GM13977 (cell line): ENCODE data around the gene ARID1B.

Source experiments
- DNase-seq: peaks from one replicate; pipeline ENCODE4 v3.0.0; 2012; ENCODE audit warnings: low spot score
- in situ Hi-C: fragments of 300-500 bp; cut with MboI; formaldehyde crosslinking; loops from one replicate; pipeline ENCODE4 v1.12.0; 2022; ENCODE audit warnings: low sequenced_read_pairs, low pct_unique_long_range_greater_than_20kb, mixed read lengths, inconsistent platforms; ENCODE audit not compliant: unreplicated experiment
- TF ChIP-seq, protein P1 (sequence below): IDR thresholded peaks from 2 replicates; pipeline ENCODE4 v1.5.1; 2012; ENCODE audit warnings: mild to moderate bottlenecking, control low read depth; ENCODE audit not compliant: insufficient read depth; ENCODE audit errors: extremely low read depth, missing control alignments

ARID1B gene

DNA sequence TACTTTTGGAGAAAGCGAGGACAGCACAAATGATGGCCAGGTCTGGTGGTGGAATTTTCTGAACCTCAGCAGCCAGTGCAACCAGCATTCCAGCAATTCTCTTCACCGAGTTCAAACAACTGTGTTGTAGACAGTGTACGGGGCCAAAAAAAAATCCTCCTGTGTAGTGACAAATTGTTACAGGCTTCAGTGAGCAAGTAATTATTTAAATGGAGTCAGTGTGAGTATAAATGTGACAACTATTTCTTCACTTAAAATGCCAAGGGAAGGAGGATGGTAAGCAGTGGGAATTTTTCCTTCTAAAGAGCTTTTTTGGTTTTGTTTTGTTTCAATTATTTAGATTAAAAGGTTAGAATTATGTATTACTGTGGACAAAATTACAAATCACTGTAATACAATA is 392.0 kb downstream of the ARID1B start:
- DNase-seq = no peak
- TF ChIP-seq, protein P1, sequence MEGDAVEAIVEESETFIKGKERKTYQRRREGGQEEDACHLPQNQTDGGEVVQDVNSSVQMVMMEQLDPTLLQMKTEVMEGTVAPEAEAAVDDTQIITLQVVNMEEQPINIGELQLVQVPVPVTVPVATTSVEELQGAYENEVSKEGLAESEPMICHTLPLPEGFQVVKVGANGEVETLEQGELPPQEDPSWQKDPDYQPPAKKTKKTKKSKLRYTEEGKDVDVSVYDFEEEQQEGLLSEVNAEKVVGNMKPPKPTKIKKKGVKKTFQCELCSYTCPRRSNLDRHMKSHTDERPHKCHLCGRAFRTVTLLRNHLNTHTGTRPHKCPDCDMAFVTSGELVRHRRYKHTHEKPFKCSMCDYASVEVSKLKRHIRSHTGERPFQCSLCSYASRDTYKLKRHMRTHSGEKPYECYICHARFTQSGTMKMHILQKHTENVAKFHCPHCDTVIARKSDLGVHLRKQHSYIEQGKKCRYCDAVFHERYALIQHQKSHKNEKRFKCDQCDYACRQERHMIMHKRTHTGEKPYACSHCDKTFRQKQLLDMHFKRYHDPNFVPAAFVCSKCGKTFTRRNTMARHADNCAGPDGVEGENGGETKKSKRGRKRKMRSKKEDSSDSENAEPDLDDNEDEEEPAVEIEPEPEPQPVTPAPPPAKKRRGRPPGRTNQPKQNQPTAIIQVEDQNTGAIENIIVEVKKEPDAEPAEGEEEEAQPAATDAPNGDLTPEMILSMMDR = no peak
- in situ Hi-C loops = no loop called here

DNA sequence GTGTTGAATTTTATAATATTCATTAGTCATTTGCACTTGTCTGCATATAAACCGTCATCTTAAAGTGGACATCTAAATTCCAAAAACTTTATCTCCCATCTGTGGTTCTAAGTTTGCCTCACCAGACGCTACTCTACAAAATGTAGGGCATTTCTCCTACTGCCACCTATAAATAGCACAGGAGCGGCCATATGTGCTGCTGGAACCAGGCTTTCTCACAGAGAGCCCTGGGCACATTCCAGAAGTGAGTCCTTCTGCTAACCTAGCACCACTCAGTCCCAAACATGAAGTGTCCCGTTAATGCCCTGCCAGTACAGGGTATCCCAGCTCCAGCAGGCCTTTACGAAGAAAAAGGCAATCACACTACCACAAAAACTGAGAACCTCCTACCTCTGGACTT is 392.5 kb downstream of the ARID1B start:
- in situ Hi-C loops = no loop called here
- no peak for DNase-seq
- TF ChIP-seq, protein P1 = no peak

DNA sequence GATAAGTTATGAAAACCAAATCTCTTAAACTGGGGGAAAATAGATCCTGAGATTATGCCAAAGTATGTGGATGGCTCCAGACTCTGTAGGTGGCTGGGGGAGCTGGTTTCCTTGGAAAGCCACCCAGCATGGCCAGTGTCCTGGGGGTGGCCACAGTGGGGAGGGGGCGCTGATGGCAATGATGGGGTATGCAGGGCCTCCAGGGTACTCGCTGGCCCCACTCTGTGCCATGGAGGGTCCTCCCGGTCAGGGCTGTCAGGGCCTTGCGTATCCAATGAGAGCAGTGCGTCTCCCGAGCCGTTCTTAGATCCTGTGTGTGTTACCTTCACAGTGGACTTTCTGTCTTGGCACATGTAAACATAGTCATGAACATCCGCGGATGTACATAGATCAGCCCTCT is 393.4 kb downstream of the ARID1B start:
- in situ Hi-C loops = no loop called here
- TF ChIP-seq, protein P1 = no peak
- no peak for DNase-seq

DNA sequence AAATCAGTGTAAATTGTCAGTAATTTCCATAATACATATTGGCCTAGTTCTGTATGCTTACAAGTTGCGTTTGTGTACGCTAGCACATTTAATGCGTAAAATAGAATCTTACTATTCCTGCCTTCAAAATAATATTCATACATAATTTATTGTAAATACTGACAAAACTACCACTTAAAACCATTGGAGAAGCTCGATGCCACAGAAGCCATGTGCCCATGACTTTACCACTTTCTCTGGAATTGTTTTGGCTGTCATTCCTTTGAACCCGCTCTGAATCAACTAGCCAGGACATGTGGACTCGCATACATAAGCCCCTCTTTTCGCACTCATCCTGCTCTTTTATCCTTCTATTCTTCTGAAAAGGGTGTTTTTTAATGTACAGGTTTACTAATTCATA is 394.6 kb downstream of the ARID1B start:
- DNase-seq = no peak
- TF ChIP-seq, protein P1 = no peak
- in situ Hi-C loops = no loop called here

DNA sequence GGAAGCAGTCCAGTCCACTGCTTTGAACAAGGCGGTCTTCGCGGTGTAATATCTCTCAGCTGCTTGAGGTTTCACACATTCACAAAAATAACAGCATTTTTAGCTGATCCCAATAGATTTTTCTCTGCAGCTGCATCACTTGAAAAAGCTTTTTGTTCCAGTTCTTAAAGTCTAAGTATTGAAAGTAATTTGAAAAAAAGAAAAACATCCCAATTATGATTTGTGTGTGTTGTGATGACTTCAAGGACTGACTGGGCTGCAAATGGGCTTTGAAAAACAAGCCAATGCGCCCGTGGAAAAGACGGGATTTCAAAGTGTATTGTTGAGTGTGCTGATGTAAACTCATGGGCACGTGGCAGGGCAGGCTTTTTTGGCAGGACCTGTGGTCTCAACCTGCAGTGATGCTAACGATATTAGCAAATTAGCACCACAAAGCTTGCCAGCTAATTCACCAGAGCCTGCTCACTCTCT is 395.1 kb downstream of the ARID1B start:
- TF ChIP-seq, protein P1 = no peak
- DNase-seq = no peak
- in situ Hi-C loops = no loop called here

DNA sequence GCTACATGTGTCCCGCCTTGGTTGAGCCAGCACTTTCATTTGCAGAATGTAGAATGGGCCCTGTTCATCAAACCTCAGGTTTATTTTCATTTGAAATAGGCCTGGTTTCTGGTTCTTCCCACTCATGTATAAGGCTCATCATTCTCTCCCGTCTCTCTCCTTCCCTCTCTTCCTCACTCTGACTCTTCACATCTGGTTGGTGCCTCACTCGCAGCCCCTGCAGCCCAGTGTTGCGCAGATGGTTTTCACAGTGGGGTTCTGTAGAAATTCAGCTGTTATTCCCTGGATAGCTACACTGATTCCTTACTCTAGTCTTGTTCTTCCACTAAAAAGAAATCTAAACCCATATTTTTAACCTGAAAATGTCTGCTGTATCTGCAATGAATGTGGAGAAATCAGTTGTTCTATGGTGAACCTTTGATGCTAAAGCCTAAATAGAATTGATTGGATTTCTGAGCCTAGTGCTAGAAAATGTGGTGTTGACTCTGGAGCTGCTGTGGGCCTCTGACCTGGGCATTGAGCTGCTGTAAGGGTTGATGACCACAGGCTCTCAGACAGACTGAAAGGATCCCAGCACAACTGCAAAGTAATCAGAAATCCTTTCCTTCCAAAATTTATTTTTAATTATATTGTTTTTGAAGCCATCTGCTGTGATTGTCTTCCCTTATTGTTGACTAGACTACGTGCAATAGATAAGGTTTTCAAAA is 395.8 kb downstream of the ARID1B start:
- TF ChIP-seq, protein P1 = no peak
- in situ Hi-C loops = no loop called here
- no peak for DNase-seq
